ENCODE data around the gene C4orf51. TPM values are rescaled to one million over a fixed set of nuclear protein-coding genes. Genes with fewer than 3 reads are reported as not detected.

C4orf51 gene
- total and polyA plus RNA-seq, 2 of the 8 experiments (the other 6 are each of a cell fraction or from before 2014, with no cell fraction given) = 0.54 TPM; not detected in 1

DNA sequence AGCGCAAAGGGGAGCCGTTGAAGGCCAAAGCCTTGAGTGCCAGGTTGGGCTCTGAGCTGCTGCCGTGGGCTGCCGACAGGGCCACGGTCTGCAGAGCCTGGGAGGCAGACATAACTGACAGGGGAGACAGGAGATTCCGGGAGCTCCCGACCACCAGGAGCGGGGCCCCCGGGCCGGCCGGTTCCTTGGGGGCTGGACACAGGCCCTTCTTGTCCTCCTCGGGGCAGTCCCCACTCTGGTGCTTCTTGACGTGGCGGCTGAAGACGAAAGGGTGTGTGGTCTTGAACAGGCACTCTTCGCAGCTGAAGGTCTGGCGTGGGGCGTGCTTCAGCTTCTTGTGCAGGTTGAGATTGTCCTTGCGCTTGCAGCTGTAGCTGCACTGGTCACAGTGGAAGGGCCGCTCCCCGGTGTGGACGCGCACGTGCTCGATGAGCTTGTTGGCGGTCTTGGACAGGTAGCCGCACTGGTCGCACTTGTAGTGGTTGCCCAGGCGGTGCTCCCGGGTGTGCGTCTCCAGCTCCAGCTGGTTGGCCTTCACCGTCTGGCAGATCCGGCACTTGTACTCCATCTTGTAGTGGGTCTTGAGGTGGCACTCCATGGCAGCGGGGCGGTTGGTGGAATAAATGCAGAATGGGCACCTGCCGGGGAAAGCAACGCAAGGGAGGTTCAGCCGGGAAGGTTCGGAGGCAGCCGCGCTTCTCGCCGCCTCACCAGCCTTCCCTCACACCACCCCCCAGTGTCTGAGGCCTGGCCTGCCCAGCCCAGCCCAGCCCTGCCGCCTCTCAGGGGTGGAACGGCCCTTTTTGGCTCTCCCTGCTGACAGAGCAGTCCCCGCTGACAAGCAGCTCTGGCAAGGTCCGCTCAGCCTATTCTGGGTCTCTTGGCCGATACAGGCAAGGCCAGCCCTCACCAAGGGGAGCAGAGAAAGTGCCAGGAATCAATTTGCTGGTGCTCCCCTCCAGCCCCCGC is 81.3 kb downstream of the C4orf51 start:
- POLR2A ChIA-PET (ENCODE audit: partially characterized antibody) = interaction anchor here (0.7 kb wide), 1 partner anchor 18 kb away, joined by 3 read pairs; no protein-coding TSS in a partner anchor
- no peak for FAIRE-seq
- H3K4me2 ChIP-seq (ENCODE audit: insufficient read depth in 1 of 2, low read depth in 2 of 2, low read length in 2 of 2) = no peak overlapping the region
- WGBS, 2 experiments (ENCODE audit: extremely low coverage in 1 of 2, insufficient coverage in 1 of 2, insufficient read length in 1 of 2, insufficient replicate concordance in 2 of 2, low coverage in 1 of 2, low lambda C conversion rate in 2 of 2, missing lambda C conversion rate in 1 of 2) = 94% methylated on average over 40 of the region's 49 CpGs; no CpG with 5 or more reads in 1 of the 2 experiments
- no peaks in the 10 kb centered on the region for H3K79me2 ChIP-seq (ENCODE audit: control insufficient read depth in 1 of 2, insufficient read depth in 2 of 2, low read length in 2 of 2)
- H2BK12ac ChIP-seq (ENCODE audit: low read depth, low read length) = no peak overlapping the region
- H3K14ac ChIP-seq (ENCODE audit: insufficient read length) = no peak overlapping the region
- H4K5ac ChIP-seq (ENCODE audit: insufficient read length, low read depth, low read length) = no peak overlapping the region
- H4K91ac ChIP-seq (replicated peaks; ENCODE audit: insufficient read length, low read length) = no peak overlapping the region
- no peak overlapping the region; the same call in 1 of the 2 replicates for H2BK20ac ChIP-seq (ENCODE audit: low read length)
- peak overlapping the region; percentile 27; the same call in 1 of the 2 replicates for H2BK5ac ChIP-seq (ENCODE audit: low read depth, low read length)
- H3K4me3 ChIP-seq (ENCODE audit: extremely low read depth in 1 of 4, insufficient read depth in 2 of 4, low read depth in 3 of 4, low read length in 4 of 4) = no peak overlapping the region
- no peaks in the 10 kb centered on the region for H4K20me1 ChIP-seq (replicated peaks in 1 of 2; ENCODE audit: control insufficient read depth in 1 of 2, insufficient read depth in 2 of 2, low read length in 2 of 2)
- H3K36me3 ChIP-seq (ENCODE audit: control insufficient read depth in 2 of 4, insufficient read depth in 4 of 4, low read length in 3 of 4) = peaks cover 13 to 55% (median 42%) of the 10 kb centered on the region in 4 experiments
- H2BK15ac ChIP-seq (ENCODE audit: low read length) = no peak overlapping the region
- DNase-seq (ENCODE audit: low read depth in 1 of 2, low spot score in 2 of 2) = no peak
- no peak overlapping the region for H3K4ac ChIP-seq (replicated peaks; ENCODE audit: insufficient read length, low read depth, low read length)
- H3K56ac ChIP-seq (replicated peaks; ENCODE audit: insufficient read length, low read depth, low read length) = no peak overlapping the region
- H3K23ac ChIP-seq (ENCODE audit: insufficient read length) = no peak overlapping the region
- H4K8ac ChIP-seq (ENCODE audit: extremely low read depth, insufficient read depth, low read length) = no peak overlapping the region
- no peak overlapping the region for H3K9ac ChIP-seq (replicated peaks in 1 of 4; ENCODE audit: extremely low read depth in 1 of 4, low read depth in 3 of 4, low read length in 3 of 4)
- H2AK5ac ChIP-seq (ENCODE audit: low read depth, low read length) = no peak overlapping the region
- no peaks in the 10 kb centered on the region for H3K23me2 ChIP-seq (ENCODE audit: low read depth, low read length)
- H2BK120ac ChIP-seq (replicated peaks; ENCODE audit: low read depth, low read length) = no peak overlapping the region
- H2AFZ ChIP-seq (ENCODE audit: low read length) = no peak overlapping the region
- H3K18ac ChIP-seq (ENCODE audit: extremely low read depth, low read length) = peak overlapping the region; percentile 10; the same call in 1 of the 2 replicates
- H3K9me3 ChIP-seq (ENCODE audit: insufficient read depth in 2 of 2, low read depth in 1 of 2, low read length in 1 of 2) = no peaks in the 10 kb centered on the region
- H3K27ac ChIP-seq (ENCODE audit: low read depth, low read length) = no peak overlapping the region
- no peaks in the 10 kb centered on the region for H3K27me3 ChIP-seq (replicated peaks in 1 of 4; ENCODE audit: control insufficient read depth in 3 of 4, extremely low read depth in 1 of 4, insufficient read depth in 3 of 4, low read length in 3 of 4)
- H3K79me1 ChIP-seq (ENCODE audit: low read depth, low read length) = no peaks in the 10 kb centered on the region
- CTCF ChIA-PET (ENCODE audit: partially characterized antibody) = interaction anchor here (0.6 to 1.1 kb wide), 4 partner anchors 127 to 195 kb away, joined by 3 read pairs; no protein-coding TSS in a partner anchor
- no peaks in the 10 kb centered on the region for H3K4me1 ChIP-seq (replicated peaks in 1 of 4; ENCODE audit: control insufficient read depth in 3 of 4, insufficient read depth in 4 of 4, low read length in 3 of 4)
- TF ChIP-seq KDM4A (IDR thresholded peaks at IDR 0.05; ENCODE audit: low read depth, low read length, severe bottlenecking) (no peak), HDAC6 (IDR thresholded peaks at IDR 0.05; ENCODE audit: low read depth, low read length) (no peak), CEBPB (IDR thresholded peaks at IDR 0.05; ENCODE audit: low read depth, low read length) (no peak), RAD21 (IDR thresholded peaks at IDR 0.05 in 1 of 2, conservative IDR thresholded peaks at IDR 0.05 in 1 of 2; ENCODE audit: low read depth in 2 of 2, low read length in 2 of 2) (no peak), SP1 (IDR thresholded peaks at IDR 0.05; ENCODE audit: low read depth, low read length) (no peak), TAF7 (optimal IDR thresholded peaks at IDR 0.05; ENCODE audit: borderline replicate concordance, low read depth, low read length) (no peak), CHD2 (IDR thresholded peaks at IDR 0.05; ENCODE audit: low read length) (no peak), SUZ12 (IDR thresholded peaks at IDR 0.05; ENCODE audit: low read length) (no peak), RXRA (IDR thresholded peaks at IDR 0.05; ENCODE audit: insufficient read depth, low read depth, low read length) (no peak), TBP (IDR thresholded peaks at IDR 0.05; ENCODE audit: low read depth, low read length) (no peak)
- TF ChIP-seq, protein P1, sequence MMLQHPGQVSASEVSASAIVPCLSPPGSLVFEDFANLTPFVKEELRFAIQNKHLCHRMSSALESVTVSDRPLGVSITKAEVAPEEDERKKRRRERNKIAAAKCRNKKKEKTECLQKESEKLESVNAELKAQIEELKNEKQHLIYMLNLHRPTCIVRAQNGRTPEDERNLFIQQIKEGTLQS (IDR thresholded peaks at IDR 0.05; ENCODE audit: insufficient read depth, low read depth, low read length) = no peak

All from H1 (cell line).